Keratinocyte (primary cell): Measurements from ENCODE around the gene PSD4.

Experiments used
- EZH2 ChIP-seq: IDR thresholded peaks from one replicate; pipeline ENCODE4 v1.6.1; 2012; ENCODE audit warnings: inconsistent platforms, mild to moderate bottlenecking, low read length, moderate library complexity
- TF ChIP-seq, protein P1 (sequence below), 3 experiments: IDR thresholded peaks in 1 of 3; conservative IDR thresholded peaks in 1 of 3; optimal IDR thresholded peaks in 1 of 3; 2 replicates in 2 of 3; 3 replicates in 1 of 3; pipeline versions ENCODE3 to v1.5.1; 2011; ENCODE audit warnings: low read length in 3 of 3, mild to moderate bottlenecking in 3 of 3, moderate library complexity in 2 of 3, control low read depth in 1 of 3, inconsistent platforms in 1 of 3; ENCODE audit not compliant: insufficient read depth in 2 of 3; ENCODE audit errors: extremely low read depth in 1 of 3

DNA sequence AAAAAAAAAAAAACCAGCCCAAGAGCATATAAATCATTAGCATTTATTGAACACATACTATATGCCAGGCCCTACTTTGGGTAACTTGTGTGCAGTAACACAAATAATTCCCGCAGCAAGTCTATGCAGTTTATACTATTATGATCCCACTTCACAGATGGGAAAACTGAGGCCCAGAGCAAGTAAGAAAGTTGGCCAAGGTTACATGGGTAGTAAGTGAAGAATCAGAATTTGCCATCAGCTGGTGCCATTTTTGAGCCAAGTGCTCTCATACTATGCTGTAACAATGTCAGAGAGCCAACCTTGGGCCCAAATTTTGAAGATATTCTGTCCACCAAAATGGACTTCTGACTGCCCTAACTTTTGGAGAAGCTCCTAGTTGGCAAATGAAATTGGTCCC is 13.5 kb upstream of the PSD4 start:
- no peak for TF ChIP-seq EZH2
- TF ChIP-seq, protein P1, sequence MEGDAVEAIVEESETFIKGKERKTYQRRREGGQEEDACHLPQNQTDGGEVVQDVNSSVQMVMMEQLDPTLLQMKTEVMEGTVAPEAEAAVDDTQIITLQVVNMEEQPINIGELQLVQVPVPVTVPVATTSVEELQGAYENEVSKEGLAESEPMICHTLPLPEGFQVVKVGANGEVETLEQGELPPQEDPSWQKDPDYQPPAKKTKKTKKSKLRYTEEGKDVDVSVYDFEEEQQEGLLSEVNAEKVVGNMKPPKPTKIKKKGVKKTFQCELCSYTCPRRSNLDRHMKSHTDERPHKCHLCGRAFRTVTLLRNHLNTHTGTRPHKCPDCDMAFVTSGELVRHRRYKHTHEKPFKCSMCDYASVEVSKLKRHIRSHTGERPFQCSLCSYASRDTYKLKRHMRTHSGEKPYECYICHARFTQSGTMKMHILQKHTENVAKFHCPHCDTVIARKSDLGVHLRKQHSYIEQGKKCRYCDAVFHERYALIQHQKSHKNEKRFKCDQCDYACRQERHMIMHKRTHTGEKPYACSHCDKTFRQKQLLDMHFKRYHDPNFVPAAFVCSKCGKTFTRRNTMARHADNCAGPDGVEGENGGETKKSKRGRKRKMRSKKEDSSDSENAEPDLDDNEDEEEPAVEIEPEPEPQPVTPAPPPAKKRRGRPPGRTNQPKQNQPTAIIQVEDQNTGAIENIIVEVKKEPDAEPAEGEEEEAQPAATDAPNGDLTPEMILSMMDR (optimal IDR thresholded peaks at IDR 0.05 in 1 of 3, IDR thresholded peaks at IDR 0.05 in 1 of 3, conservative IDR thresholded peaks at IDR 0.05 in 1 of 3; ENCODE audit: extremely low read depth in 1 of 3, insufficient read depth in 2 of 3, low read length in 3 of 3) = no peak
